ENCODE results near the gene LAMB4. TPM values are rescaled to one million over a fixed set of nuclear protein-coding genes. Genes with fewer than 3 reads are reported as not detected.

The LAMB4 gene
- total and polyA plus RNA-seq, 2 of the 8 experiments (the other 6 are each of a cell fraction or from before 2014, with no cell fraction given) = not detected

DNA sequence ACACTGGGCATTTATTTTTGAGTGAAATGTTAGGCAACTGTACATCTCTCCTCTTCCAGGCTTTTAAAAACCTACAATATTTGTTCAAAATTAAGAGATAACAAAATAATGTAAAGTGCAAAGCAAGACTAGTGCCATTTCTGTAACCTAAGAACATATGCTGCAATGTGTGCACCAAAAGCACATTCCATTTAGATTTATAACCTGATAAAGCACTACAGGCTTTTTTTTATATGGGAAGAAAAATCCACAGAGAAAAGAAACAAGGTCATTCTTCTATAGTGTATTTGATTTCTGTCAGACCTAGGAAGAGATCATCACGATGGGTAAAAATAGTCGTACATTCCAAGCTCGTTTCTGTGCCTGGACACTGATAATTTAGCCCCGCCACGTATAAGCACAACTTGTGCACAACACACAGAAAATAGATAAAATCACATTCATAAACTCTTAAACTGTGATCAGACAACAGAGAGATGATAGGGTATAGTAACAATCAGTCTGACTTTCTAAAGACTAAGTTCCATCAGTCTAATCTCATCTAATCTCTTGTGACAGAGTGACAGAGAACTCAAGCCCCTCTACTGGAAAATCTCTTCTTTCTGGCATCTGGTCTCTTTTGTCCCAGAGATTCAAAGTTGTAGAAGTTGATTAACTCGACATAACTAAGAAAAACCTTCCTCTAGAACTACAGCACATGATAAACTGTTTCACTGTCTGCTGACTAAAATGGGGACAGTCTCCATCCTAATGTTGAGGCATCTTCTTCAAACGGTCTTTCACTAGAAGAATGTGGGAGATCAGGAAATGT is 133.9 kb downstream of the LAMB4 start (continued):
- TF ChIP-seq CTCF (IDR thresholded peaks at IDR 0.05; ENCODE audit: control extremely low read depth in 1 of 3, insufficient read depth in 1 of 3, low read depth in 1 of 3, low read length in 3 of 3) (no peak), ZNF274 (IDR thresholded peaks at IDR 0.05; ENCODE audit: borderline replicate concordance, extremely low read depth, low read length) (no peak), JUN (IDR thresholded peaks at IDR 0.05; ENCODE audit: low read depth, low read length) (no peak), SIN3A (conservative IDR thresholded peaks at IDR 0.05 in 1 of 2, IDR thresholded peaks at IDR 0.05 in 1 of 2; ENCODE audit: low read depth in 1 of 2, low read length in 2 of 2) (no peak), MAFK (IDR thresholded peaks at IDR 0.05; ENCODE audit: low read depth, low read length) (no peak), GABPA (IDR thresholded peaks at IDR 0.05; ENCODE audit: borderline replicate concordance, insufficient read depth, low read length) (no peak), SUZ12 (IDR thresholded peaks at IDR 0.05; ENCODE audit: low read length) (no peak), POLR2AphosphoS5 (IDR thresholded peaks at IDR 0.05; ENCODE audit: low read depth, low read length) (no peak)
- TF ChIP-seq, protein P1, sequence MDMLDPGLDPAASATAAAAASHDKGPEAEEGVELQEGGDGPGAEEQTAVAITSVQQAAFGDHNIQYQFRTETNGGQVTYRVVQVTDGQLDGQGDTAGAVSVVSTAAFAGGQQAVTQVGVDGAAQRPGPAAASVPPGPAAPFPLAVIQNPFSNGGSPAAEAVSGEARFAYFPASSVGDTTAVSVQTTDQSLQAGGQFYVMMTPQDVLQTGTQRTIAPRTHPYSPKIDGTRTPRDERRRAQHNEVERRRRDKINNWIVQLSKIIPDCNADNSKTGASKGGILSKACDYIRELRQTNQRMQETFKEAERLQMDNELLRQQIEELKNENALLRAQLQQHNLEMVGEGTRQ (IDR thresholded peaks at IDR 0.05; ENCODE audit: low read length) = no peak

All from H1 (cell line).